NCI-H1092 treated with DMSO at 0.1 percent for 48 hours (cell line): ENCODE results near the gene FAM114A1.

Source experiments
- DNase-seq: peaks from one replicate; lab custom pipeline; 2025; lab: John Stamatoyannopoulos, UW

Gene FAM114A1

DNA sequence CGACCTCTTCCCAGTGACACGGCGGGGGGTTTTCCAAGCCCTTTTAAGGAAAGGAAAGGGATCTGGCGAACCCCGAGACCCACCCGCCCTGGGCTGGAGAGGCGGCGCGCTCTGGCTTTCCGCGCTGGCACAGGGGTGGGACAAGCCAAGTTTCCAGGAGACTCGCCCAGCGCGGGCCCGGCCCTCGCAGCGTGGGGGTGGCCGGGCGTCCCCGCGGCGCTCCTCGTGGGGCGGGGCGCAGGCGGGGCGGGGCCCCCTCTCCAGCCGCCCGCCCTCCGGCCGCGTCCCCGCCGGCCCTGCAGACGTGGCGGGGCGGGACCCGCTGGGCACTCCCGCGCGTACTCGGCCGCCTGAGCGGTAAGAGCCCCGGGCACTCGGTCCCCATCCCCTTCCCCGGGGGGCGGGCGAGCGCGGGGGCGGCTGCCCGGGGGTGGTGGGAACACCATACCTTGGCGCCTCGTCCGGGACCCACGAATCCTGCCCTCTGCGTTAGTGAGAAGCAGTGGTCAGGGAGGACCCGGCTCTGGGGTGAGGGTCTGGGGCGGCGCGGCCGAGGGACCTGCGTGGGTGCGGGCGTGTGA lies at the start of gene FAM114A1:
Gene FAM114A1 (plus strand): TSS at position 329 of the 581 bp plus-strand sequence. CDS start 10,273 bp downstream, outside the sequence.
- DNase-seq: peak; percentile 37

- no peak for DNase-seq
Measured at GRCh38 chr4:38818441-38818976, 49.1 kb upstream of the FAM114A1 start.

- no peak for DNase-seq
Measured at GRCh38 chr4:38819569-38819968, 48.0 kb upstream of the FAM114A1 start.

- no peak for DNase-seq
Measured at GRCh38 chr4:38820329-38821061, 47.1 kb upstream of the FAM114A1 start.

DNA sequence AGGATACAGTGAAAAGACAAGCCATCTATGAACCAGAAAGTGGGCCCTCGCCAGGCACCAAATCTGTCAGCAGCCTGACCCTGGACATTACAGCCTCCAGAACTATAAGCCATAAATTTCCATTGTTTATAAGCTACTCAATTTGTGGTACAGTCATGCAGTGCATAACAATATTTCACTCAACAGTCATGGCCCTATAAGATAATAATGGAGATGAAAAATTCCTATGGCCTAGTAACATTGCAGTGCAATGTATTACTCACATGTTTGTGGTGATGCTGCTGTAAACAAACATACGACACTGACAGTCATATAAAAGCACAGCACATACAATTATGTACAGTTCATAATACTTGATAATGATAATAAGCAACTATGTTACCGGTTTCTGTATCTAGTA lies 45.9 kb upstream of the FAM114A1 start:
- no peak for DNase-seq

- DNase-seq: no peak
Measured at GRCh38 chr4:38822748-38823303, 44.8 kb upstream of the FAM114A1 start.

GRCh38 chr4:38823766-38824165 lies 43.8 kb upstream of the FAM114A1 start:
- DNase-seq: no peak

- no peak for DNase-seq
Measured at GRCh38 chr4:38829237-38829636, 38.4 kb upstream of the FAM114A1 start.

GRCh38 chr4:38831653-38832052 lies 36.0 kb upstream of the FAM114A1 start:
- DNase-seq: no peak

GRCh38 chr4:38832206-38832605 lies 35.4 kb upstream of the FAM114A1 start:
- no peak for DNase-seq

DNA sequence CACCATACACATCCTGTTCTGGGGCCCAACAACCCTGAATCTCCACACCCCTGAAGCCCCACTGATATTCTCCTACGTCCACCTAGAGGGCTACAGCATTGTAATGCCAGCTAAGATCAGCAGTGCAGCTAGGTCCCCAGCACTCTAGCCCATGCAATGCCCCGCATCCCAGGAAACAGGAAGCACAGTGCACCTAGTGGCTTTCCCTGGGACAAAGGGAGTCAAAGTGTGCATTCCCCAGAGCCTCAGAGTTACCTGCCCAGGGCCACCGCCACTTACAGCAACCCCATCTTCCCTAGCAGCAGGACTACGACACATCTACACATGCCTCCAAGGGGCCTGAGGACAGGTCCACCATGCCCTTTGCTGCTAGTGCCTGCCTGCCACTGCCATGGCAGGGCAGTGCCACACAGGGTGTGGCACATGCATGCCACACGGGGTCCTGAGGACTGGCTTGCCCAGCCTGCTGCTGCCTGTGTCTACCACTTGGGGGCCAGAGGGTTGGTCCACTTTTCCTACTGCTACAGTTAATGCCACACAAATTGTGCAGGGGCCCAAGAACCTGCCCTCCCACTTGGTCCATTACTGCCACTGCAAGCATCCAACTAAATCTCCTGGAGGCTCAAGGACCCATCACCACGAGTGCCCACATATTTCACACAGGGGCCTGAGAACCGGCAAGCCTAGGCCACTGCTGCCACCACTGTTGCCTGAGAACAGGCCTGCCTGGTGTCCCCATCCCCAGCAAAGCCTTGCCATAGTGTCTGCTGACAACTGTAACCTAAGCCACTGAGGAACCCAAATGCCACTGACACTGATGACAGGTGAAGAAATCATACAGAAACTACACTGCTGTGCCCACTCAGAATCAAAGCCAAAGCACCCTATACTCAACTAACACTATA lies 34.7 kb upstream of the FAM114A1 start:
- no peak for DNase-seq

- DNase-seq: no peak
Measured at GRCh38 chr4:38834570-38834969, 33.0 kb upstream of the FAM114A1 start.

DNA sequence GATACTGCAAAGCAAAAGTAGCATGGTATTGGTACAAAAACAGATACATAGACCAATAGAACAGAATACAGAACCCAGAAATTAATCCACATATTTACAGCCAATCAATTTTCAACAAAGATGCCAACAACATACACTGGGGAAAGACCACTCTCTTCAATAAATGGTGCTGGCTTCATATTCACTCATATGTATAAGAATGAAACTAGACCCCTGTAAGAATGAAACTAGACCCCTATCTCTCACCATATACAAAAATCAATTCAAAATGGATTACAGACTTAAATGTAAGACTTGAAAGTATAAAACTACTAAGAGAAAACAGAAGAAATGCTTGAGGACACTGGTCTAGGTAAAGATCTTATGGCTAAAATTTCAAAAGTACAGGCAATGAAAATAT lies 30.3 kb upstream of the FAM114A1 start:
- DNase-seq: no peak

- DNase-seq: no peak
Measured at GRCh38 chr4:38837849-38838248, 29.8 kb upstream of the FAM114A1 start.

DNA sequence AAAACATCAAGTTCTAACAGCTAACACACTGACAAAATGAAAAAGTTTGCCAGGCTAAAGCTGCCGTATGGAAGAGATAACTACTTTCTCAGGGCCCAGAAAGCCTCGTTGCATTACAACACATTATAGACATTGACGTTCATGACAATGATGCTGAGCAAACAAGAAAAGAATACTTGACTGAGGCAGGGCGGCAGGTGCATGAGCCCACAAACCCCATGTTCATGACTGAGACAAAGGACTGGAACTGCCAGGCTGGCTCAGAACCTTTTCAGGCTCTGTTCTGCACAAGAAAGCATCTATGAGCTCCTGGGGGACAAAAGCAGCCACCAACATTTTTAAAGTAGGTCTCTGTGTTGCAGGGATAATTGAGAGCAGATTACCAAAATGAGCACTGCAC lies 24.6 kb upstream of the FAM114A1 start:
- DNase-seq: peak; percentile 81

- no peak for DNase-seq
Measured at GRCh38 chr4:38846015-38846414, 21.6 kb upstream of the FAM114A1 start.

- no peak for DNase-seq
Measured at GRCh38 chr4:38855466-38855865, 12.1 kb upstream of the FAM114A1 start.

DNA sequence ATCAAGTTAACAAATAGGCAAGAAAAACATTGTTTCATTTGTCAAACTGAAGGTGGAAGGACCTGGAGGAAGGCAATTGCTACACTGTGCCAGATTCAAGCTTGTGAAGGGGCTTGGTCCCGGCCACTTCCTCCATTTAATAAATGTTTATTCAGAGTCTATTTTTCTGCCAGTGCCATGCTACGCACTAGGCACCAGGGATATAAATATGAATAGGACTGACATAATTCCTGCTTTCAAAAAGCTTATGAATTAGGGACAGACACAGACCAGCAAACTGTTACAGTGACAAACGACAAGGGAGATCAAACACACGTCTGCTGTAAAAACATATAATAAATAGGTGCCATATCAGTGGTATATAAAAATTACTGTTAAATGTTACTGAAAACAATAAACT lies 11.6 kb upstream of the FAM114A1 start:
- DNase-seq: peak; percentile 16

- DNase-seq: peak; percentile 30
Measured at GRCh38 chr4:38856524-38857337, 10.9 kb upstream of the FAM114A1 start, which contains the start of gene TLR6. TLR6 (minus strand) TSS chr4:38856817; CDS start chr4:38829473, 27,344 bp downstream.

- no peak for DNase-seq
Measured at GRCh38 chr4:38857354-38858096, 10.1 kb upstream of the FAM114A1 start.

DNA sequence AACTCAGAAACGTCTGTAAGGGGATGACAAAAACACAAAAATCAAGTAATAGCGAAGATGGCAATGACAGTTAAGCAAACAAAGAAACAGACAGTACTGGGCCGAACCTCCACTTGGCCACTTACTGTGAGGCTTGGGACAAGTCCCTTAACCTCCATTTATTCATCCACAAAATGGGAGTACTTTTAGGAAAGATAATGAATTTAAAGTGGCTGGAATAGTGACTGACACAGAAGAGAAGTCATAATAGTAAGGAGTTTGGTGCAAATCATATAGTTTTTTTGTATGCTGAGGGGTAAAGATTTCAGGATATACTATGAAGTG lies 9.5 kb upstream of the FAM114A1 start:
- DNase-seq: no peak
